K562 (cell line): ENCODE data around the gene CAV1. TPM values are rescaled to one million over a fixed set of nuclear protein-coding genes. Genes with fewer than 3 reads are reported as not detected.
A peak's percentile ranks its signal among the peaks of the same experiment; 100 is the strongest.

Experiments
- ARID1B ChIP-seq: fragments of 450-650 bp; IDR thresholded peaks from 2 replicates; pipeline ENCODE4 v1.6.1; 2016; ENCODE audit warnings: antibody characterized with exemption, mild to moderate bottlenecking, inconsistent platforms
- CHCHD3 ChIP-seq: fragments of 250-450 bp; sonication (Bioruptor Pico); IDR thresholded peaks from 2 replicates; pipeline ENCODE4 v2.1.2; 2022; ENCODE audit warnings: mild to moderate bottlenecking
- HNRNPLL ChIP-seq: fragments of 200-400 bp; formaldehyde crosslinking; IDR thresholded peaks from 2 replicates; pipeline ENCODE4 v1.6.1; 2017; ENCODE audit warnings: low read length, low read depth, mild to moderate bottlenecking; ENCODE audit not compliant: poor library complexity, severe bottlenecking
- NFIC ChIP-seq: fragments of 450-650 bp; IDR thresholded peaks from 2 replicates; pipeline ENCODE4 v1.6.1; 2017; ENCODE audit warnings: mild to moderate bottlenecking, inconsistent platforms
- PKNOX1 ChIP-seq: fragments of 450-650 bp; IDR thresholded peaks from 2 replicates; pipeline ENCODE4 v1.6.1; 2016
- POLR2AphosphoS2 ChIP-seq: IDR thresholded peaks from 2 replicates; pipeline ENCODE4 v1.6.1; 2012; ENCODE audit warnings: low read length, improper control_type of control experiment
- SMC3 ChIP-seq: conservative IDR thresholded peaks from 2 replicates; pipeline ENCODE4 v1.6.1; 2011; ENCODE audit warnings: low read depth, low read length, improper control_type of control experiment; ENCODE audit not compliant: insufficient read depth
- TEAD2 ChIP-seq: fragments of 450-650 bp; IDR thresholded peaks from 2 replicates; pipeline ENCODE4 v1.6.1; 2016; ENCODE audit warnings: missing genetic modification characterization, control low read depth, missing compliant biosample characterization
- ZBTB12 ChIP-seq: fragments of 250-450 bp; sonication (Bioruptor Pico); IDR thresholded peaks from 2 replicates; pipeline ENCODE4 v1.4.0; 2020
- ZC3H4 ChIP-seq: sonication (generic); formaldehyde crosslinking; IDR thresholded peaks from 2 replicates; pipeline ENCODE4 v1.9.0; 2021; ENCODE audit warnings: missing genetic modification reagents, borderline replicate concordance
- polyA plus RNA-seq, 8 experiments: library from polyadenylated mRNA; depleted of rRNA in 4 of 8; stranded (reverse) in 5 of 8; unstranded in 3 of 8; fragments of >200 nt; fragmentation: Nextera tagmentation in 2 of 8; fragmentation: Illumina TruSeq in 1 of 8; extraction: Ambion mirVana in 2 of 8; extraction: Trizol in 1 of 8; gene quantifications; 2 replicates each; pipeline versions ENCODE4 v1.2.1 to v1.2.3, GENCODE V29; 2011 to 2014; ENCODE audit warnings: inconsistent platforms in 1 of 8, missing spikeins in 1 of 8
- total RNA-seq, 7 experiments: library from RNA; depleted of rRNA in 6 of 7; stranded (reverse); fragments of >200 nt in 6 of 7; fragmentation: Illumina TruSeq in 2 of 7; extraction: Trizol in 2 of 7; gene quantifications; 2 replicates each; pipeline versions ENCODE4 v1.2.1 to v1.2.3, GENCODE V29; 2011 to 2021; ENCODE audit warnings: low replicate concordance in 1 of 7
- TF ChIP-seq, protein P1 (sequence below), 3 experiments: fragments of 200-800 bp in 1 of 3; fragments of 250-450 bp in 1 of 3; fragments of 450-650 bp in 1 of 3; sonication (Bioruptor Pico) in 1 of 3; sonication (Bioruptor generic) in 1 of 3; formaldehyde crosslinking in 1 of 3; IDR thresholded peaks; 2 replicates each; pipeline versions ENCODE4 v1.6.1 to v1.8.0; 2016 to 2022; ENCODE audit warnings: mild to moderate bottlenecking in 2 of 3, missing genetic modification characterization in 2 of 3, missing compliant biosample characterization in 1 of 3, moderate library complexity in 1 of 3
- TF ChIP-seq, protein P2 (sequence below): sonication (generic); formaldehyde crosslinking; IDR thresholded peaks from 2 replicates; pipeline ENCODE4 v1.8.0; 2023; ENCODE audit warnings: mild to moderate bottlenecking, missing genetic modification reagents
- TF ChIP-seq, protein P3 (sequence below): fragments of 450-650 bp; IDR thresholded peaks from 2 replicates; pipeline ENCODE4 v1.7.1; 2018; ENCODE audit warnings: mild to moderate bottlenecking, low read depth; ENCODE audit not compliant: partially characterized antibody
- TF ChIP-seq, protein P4 (sequence below): sonication (generic); formaldehyde crosslinking; IDR thresholded peaks from 2 replicates; pipeline ENCODE4 v1.9.0; 2022; ENCODE audit warnings: mild to moderate bottlenecking, missing genetic modification reagents

CAV1 gene
- total and polyA plus RNA-seq, 9 of the 15 experiments (the other 6 are each of a cell fraction or from before 2014, with no cell fraction given), result 0.08 to 1.5 (median 0.63) TPM

DNA sequence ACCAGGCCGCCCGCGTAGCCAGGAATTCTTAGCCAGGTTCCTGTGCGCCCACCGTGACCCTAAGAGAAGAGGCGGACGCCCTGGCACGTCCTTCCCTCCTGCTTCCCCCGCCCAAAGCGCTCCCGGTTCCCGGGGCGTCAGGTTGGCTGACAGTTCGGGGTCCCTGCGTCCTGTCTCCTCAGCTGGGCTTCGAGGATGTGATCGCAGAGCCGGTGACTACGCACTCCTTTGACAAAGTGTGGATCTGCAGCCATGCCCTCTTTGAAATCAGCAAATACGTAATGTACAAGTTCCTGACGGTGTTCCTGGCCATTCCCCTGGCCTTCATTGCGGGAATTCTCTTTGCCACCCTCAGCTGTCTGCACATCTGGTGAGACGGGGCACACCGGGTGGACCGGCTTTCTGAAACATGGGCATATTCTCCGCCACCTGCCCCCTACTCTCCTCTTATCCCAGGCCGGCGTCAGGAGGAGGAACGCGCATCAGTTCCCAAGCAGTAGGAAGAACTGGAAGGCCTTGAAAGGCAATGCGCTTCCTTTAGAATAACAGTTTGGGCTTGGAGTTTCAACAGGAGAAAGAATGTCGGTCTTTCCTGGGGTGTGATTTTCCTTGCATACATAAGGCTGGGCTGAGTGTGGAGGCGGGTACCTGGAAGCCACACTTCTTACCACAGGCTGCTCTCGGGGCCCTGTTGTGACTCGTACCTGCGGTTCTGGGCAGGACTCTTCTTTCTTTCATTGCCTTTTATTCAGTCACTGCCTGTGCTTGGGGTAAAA lies 24.6 kb upstream of the CAV1 start (continued):
- TF ChIP-seq, protein P1, sequence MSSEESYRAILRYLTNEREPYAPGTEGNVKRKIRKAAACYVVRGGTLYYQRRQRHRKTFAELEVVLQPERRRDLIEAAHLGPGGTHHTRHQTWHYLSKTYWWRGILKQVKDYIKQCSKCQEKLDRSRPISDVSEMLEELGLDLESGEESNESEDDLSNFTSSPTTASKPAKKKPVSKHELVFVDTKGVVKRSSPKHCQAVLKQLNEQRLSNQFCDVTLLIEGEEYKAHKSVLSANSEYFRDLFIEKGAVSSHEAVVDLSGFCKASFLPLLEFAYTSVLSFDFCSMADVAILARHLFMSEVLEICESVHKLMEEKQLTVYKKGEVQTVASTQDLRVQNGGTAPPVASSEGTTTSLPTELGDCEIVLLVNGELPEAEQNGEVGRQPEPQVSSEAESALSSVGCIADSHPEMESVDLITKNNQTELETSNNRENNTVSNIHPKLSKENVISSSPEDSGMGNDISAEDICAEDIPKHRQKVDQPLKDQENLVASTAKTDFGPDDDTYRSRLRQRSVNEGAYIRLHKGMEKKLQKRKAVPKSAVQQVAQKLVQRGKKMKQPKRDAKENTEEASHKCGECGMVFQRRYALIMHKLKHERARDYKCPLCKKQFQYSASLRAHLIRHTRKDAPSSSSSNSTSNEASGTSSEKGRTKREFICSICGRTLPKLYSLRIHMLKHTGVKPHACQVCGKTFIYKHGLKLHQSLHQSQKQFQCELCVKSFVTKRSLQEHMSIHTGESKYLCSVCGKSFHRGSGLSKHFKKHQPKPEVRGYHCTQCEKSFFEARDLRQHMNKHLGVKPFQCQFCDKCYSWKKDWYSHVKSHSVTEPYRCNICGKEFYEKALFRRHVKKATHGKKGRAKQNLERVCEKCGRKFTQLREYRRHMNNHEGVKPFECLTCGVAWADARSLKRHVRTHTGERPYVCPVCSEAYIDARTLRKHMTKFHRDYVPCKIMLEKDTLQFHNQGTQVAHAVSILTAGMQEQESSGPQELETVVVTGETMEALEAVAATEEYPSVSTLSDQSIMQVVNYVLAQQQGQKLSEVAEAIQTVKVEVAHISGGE (CRISPR knock-in tag; IDR thresholded peaks at IDR 0.05), result 0 out of 6 replicates have a peak, but pooled peaks of 1 of the 3 experiments have one; percentile 2
- no peak for TF ChIP-seq PKNOX1
- TF ChIP-seq ZBTB12 (CRISPR knock-in tag), result no peak
- TF ChIP-seq, protein P2, sequence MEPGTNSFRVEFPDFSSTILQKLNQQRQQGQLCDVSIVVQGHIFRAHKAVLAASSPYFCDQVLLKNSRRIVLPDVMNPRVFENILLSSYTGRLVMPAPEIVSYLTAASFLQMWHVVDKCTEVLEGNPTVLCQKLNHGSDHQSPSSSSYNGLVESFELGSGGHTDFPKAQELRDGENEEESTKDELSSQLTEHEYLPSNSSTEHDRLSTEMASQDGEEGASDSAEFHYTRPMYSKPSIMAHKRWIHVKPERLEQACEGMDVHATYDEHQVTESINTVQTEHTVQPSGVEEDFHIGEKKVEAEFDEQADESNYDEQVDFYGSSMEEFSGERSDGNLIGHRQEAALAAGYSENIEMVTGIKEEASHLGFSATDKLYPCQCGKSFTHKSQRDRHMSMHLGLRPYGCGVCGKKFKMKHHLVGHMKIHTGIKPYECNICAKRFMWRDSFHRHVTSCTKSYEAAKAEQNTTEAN (CRISPR knock-in tag), result no peak
- TF ChIP-seq TEAD2 (tag), result no peak
- TF ChIP-seq NFIC, result no peak; the same call in 1 of the 2 replicates
- TF ChIP-seq POLR2AphosphoS2, result no peak
- no peak for TF ChIP-seq SMC3
- TF ChIP-seq, protein P3, sequence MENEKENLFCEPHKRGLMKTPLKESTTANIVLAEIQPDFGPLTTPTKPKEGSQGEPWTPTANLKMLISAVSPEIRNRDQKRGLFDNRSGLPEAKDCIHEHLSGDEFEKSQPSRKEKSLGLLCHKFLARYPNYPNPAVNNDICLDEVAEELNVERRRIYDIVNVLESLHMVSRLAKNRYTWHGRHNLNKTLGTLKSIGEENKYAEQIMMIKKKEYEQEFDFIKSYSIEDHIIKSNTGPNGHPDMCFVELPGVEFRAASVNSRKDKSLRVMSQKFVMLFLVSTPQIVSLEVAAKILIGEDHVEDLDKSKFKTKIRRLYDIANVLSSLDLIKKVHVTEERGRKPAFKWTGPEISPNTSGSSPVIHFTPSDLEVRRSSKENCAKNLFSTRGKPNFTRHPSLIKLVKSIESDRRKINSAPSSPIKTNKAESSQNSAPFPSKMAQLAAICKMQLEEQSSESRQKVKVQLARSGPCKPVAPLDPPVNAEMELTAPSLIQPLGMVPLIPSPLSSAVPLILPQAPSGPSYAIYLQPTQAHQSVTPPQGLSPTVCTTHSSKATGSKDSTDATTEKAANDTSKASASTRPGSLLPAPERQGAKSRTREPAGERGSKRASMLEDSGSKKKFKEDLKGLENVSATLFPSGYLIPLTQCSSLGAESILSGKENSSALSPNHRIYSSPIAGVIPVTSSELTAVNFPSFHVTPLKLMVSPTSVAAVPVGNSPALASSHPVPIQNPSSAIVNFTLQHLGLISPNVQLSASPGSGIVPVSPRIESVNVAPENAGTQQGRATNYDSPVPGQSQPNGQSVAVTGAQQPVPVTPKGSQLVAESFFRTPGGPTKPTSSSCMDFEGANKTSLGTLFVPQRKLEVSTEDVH, result no peak
- TF ChIP-seq, protein P4, sequence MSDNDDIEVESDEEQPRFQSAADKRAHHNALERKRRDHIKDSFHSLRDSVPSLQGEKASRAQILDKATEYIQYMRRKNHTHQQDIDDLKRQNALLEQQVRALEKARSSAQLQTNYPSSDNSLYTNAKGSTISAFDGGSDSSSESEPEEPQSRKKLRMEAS (CRISPR knock-in tag), result peak; percentile 38; the same call in 1 of the 2 replicates
- TF ChIP-seq CHCHD3 (CRISPR knock-in tag), result 0 out of 2 replicates have a peak, but pooled peaks have one; percentile 19
- TF ChIP-seq ZC3H4 (CRISPR knock-in tag), result no peak; the same call in 1 of the 2 replicates
- no peak for TF ChIP-seq ARID1B
- TF ChIP-seq HNRNPLL, result peak; percentile 29
